OCI-LY1 (cell line): ENCODE results near the gene SEC61B.

Experiments
- CTCF ChIP-seq: fragments of 200-600 bp; sonication (generic), shearing (Covaris generic); IDR thresholded peaks from 2 replicates; pipeline ENCODE4 v1.5.1; 2017; ENCODE audit warnings: mild to moderate bottlenecking, antibody characterized with exemption, low read length, moderate library complexity, mixed read lengths
- EZH2 ChIP-seq: fragments of 200-600 bp; sonication (generic), shearing (Covaris generic); IDR thresholded peaks from 2 replicates; pipeline ENCODE4 v1.8.0; 2017; ENCODE audit warnings: borderline replicate concordance, mixed run types, mild to moderate bottlenecking, antibody characterized with exemption, low read length, moderate library complexity, mixed read lengths

GRCh38 chr9:99264070-99264680 lies 42.1 kb downstream of the SEC61B start:
- TF ChIP-seq CTCF = peak; percentile 49; the same call in 1 of the 2 replicates
- no peak for TF ChIP-seq EZH2
